Limb (tissue), 2 donors: ENCODE data around the gene ZNF667.

ENCODE experiments used
- DNase-seq, 2 donors: peaks; one replicate each; pipeline ENCODE4 v3.0.0-alpha.2; 2016; ENCODE audit errors: extremely low spot score in 2 of 2

ZNF667 gene

GRCh38 chr19:56393119-56394012 is 83.8 kb downstream of the ZNF667 start, which contains the start of gene ZNF582:
TSS of gene ZNF582 (minus strand) at chr19:56393534. CDS start at chr19:56391752, 1,782 bp downstream.
- DNase-seq = peak; percentile 95 to 98
